GM12878 (cell line): ENCODE measurements around the gene NCL. TPM values are rescaled to one million over a fixed set of nuclear protein-coding genes. Genes with fewer than 3 reads are reported as not detected.

Experiments used
- ATAC-seq: fragments of 200-7000 bp; cut with Tn5 transposase; 3 replicates; pipeline ENCODE4 v1.9.1; 2020; ENCODE audit warnings: mild to moderate bottlenecking, moderate library complexity
- BruUV-seq: library from RNA; stranded (reverse); fragments of 400-500 nt; replicated peaks from 2 replicates; lab custom pipeline; 2021; lab: Mats Ljungman, UMichigan
- CTCF ChIA-PET: fragments of 300-600 bp; sonication (Branson Sonifier 250); formaldehyde crosslinking; extraction: SDS; loops from one replicate; lab custom pipeline; 2021; ENCODE audit warnings: inconsistent platforms; lab: Yijun Ruan, JAX
- POLR2A ChIA-PET: fragments of 350-600 bp; formaldehyde crosslinking; extraction: SDS; loops from one replicate; lab custom pipeline; 2021; ENCODE audit warnings: inconsistent platforms; lab: Charles Lee
- RAD21 ChIA-PET: fragments of 300-600 bp; sonication (Branson Sonifier 250); formaldehyde crosslinking; loops from one replicate; lab custom pipeline; 2023; ENCODE audit warnings: antibody characterized with exemption; ENCODE audit not compliant: unreplicated experiment; lab: Charles Lee
- SMC1A ChIA-PET: fragments of 300-600 bp; sonication (Branson Sonifier 250); formaldehyde crosslinking; loops from one replicate; lab custom pipeline; 2023; ENCODE audit not compliant: unreplicated experiment, uncharacterized antibody; lab: Charles Lee
- DNase-seq: peaks from one replicate; pipeline ENCODE4 v3.0.0-alpha.2; 2011; ENCODE audit warnings: low read depth, low spot score
- FAIRE-seq: peaks from 3 replicates; lab custom pipeline; 2011; peaks lifted over from hg19 to GRCh38; lab: Jason Lieb, UNC
- H2AFZ ChIP-seq: 2 replicates; pipeline ENCODE4 v1.6.0; 2011; ENCODE audit warnings: low read depth, low read length, control low read depth; ENCODE audit not compliant: control insufficient read depth
- H3K27ac ChIP-seq: 2 replicates; pipeline ENCODE4 v1.5.1; 2011; ENCODE audit warnings: control low read depth; ENCODE audit not compliant: control insufficient read depth, insufficient read depth
- H3K27me3 ChIP-seq, 2 experiments: replicated peaks in 1 of 2; 2 replicates each; pipeline versions ENCODE4 v1.6.0 to v1.6.1; 2011; ENCODE audit warnings: low read length in 1 of 2; ENCODE audit not compliant: control insufficient read depth in 2 of 2, insufficient read depth in 2 of 2
- H3K36me3 ChIP-seq, 2 experiments: 2 replicates each; pipeline ENCODE4 v1.5.1; 2011; ENCODE audit warnings: low read length in 1 of 2; ENCODE audit not compliant: control insufficient read depth in 2 of 2, insufficient read depth in 2 of 2
- H3K4me1 ChIP-seq: 2 replicates; pipeline ENCODE4 v1.6.1; 2011; ENCODE audit warnings: mild to moderate bottlenecking, low read length, moderate library complexity, mixed read lengths; ENCODE audit not compliant: control insufficient read depth, insufficient read depth
- H3K4me2 ChIP-seq: 2 replicates; pipeline ENCODE4 v1.6.0; 2011; ENCODE audit warnings: control low read depth; ENCODE audit not compliant: control insufficient read depth, insufficient read depth
- H3K4me3 ChIP-seq: fragments of 200-600 bp; sonication (generic); 2 replicates; pipeline ENCODE4 v1.5.1; 2016
- H3K79me2 ChIP-seq: 2 replicates; pipeline ENCODE4 v1.6.0; 2011; ENCODE audit warnings: low read length; ENCODE audit not compliant: control insufficient read depth, insufficient read depth
- H3K9ac ChIP-seq: 2 replicates; pipeline ENCODE4 v1.8.0; 2011; ENCODE audit warnings: low read length, control low read depth, mixed read lengths; ENCODE audit not compliant: control insufficient read depth, insufficient read depth
- H3K9me3 ChIP-seq: replicated peaks from 3 replicates; pipeline ENCODE4 v1.5.1; 2011; ENCODE audit warnings: mild to moderate bottlenecking, low read length; ENCODE audit not compliant: control insufficient read depth, insufficient read depth
- H4K20me1 ChIP-seq: 2 replicates; pipeline ENCODE4 v1.6.0; 2011; ENCODE audit not compliant: control insufficient read depth, insufficient read depth
- CEBPZ ChIP-seq: fragments of 150-350 bp; IDR thresholded peaks from 2 replicates; pipeline ENCODE4 v1.6.1; 2016; ENCODE audit warnings: low read depth, low read length
- CHD4 ChIP-seq: fragments of 200-600 bp; sonication (generic); IDR thresholded peaks from 2 replicates; pipeline ENCODE4 v1.6.1; 2016; ENCODE audit warnings: mild to moderate bottlenecking
- CREB1 ChIP-seq: IDR thresholded peaks from 2 replicates; pipeline ENCODE4 v1.6.1; 2012; ENCODE audit warnings: low read depth, mild to moderate bottlenecking, inconsistent platforms
- GATAD2B ChIP-seq: fragments of 450-650 bp; conservative IDR thresholded peaks from 2 replicates; pipeline ENCODE4 v1.6.1; 2017; ENCODE audit warnings: low read depth, mild to moderate bottlenecking, moderate library complexity
- HDAC6 ChIP-seq: fragments of 200-600 bp; sonication (generic); IDR thresholded peaks from one replicate; pipeline ENCODE4 v1.8.0; 2017; ENCODE audit warnings: antibody characterized with exemption; ENCODE audit not compliant: unreplicated experiment
- IKZF2 ChIP-seq, 2 experiments: fragments of 450-650 bp; IDR thresholded peaks; 2 replicates each; pipeline ENCODE4 v1.6.1; 2017; ENCODE audit warnings: mild to moderate bottlenecking in 2 of 2, moderate library complexity in 2 of 2
- JUND ChIP-seq: IDR thresholded peaks from 2 replicates; pipeline ENCODE4 v1.6.1; 2012; ENCODE audit warnings: low read depth, mild to moderate bottlenecking, low read length, improper control_type of control experiment, moderate library complexity
- MTA3 ChIP-seq: IDR thresholded peaks from 2 replicates; pipeline ENCODE4 v1.6.1; 2012; ENCODE audit warnings: low read length, inconsistent platforms, borderline replicate concordance
- NR2C1 ChIP-seq: fragments of 450-650 bp; IDR thresholded peaks from 2 replicates; pipeline ENCODE4 v1.6.1; 2017; ENCODE audit warnings: antibody characterized with exemption, mild to moderate bottlenecking, moderate library complexity
- POLR2A ChIP-seq: IDR thresholded peaks from 2 replicates; pipeline ENCODE4 v1.6.1; 2011; ENCODE audit warnings: low read depth, mild to moderate bottlenecking, low read length
- STAT3 ChIP-seq: IDR thresholded peaks from 2 replicates; pipeline ENCODE4 v1.6.1; 2011; ENCODE audit warnings: low read depth, low read length, improper control_type of control experiment
- WRNIP1 ChIP-seq: IDR thresholded peaks from 2 replicates; pipeline ENCODE4 v1.6.1; 2011; ENCODE audit warnings: low read depth, low read length, improper control_type of control experiment, borderline replicate concordance
- ZBTB33 ChIP-seq: fragments of 450-650 bp; IDR thresholded peaks from 2 replicates; pipeline ENCODE4 v1.6.1; 2017; ENCODE audit warnings: mild to moderate bottlenecking
- in situ Hi-C: fragments of 300-500 bp; cut with MboI; formaldehyde crosslinking; loops from 9 replicates; pipeline ENCODE4 v1.14.3; 2018; ENCODE audit warnings: mixed read lengths
- intact Hi-C: fragments of 100-400 bp; cut with micrococcal nuclease; formaldehyde crosslinking; loops from one replicate; pipeline ENCODE4 v1.14.2; 2022; ENCODE audit not compliant: unreplicated experiment
- polyA plus RNA-seq, 11 experiments: library from polyadenylated mRNA; depleted of rRNA in 4 of 11; unstranded in 6 of 11; stranded (reverse) in 5 of 11; fragments of >200 nt; fragmentation: Nextera tagmentation in 4 of 11; fragmentation: Illumina TruSeq in 1 of 11; extraction: Ambion mirVana in 4 of 11; extraction: Trizol in 1 of 11; gene quantifications; 1 replicate in 1 of 11; 2 replicates in 10 of 11; pipeline versions ENCODE4 v1.2.1 to v1.2.3, GENCODE V29; 2011 to 2016; ENCODE audit warnings: inconsistent platforms in 2 of 11, missing spikeins in 2 of 11, low read depth in 1 of 11
- total RNA-seq, 4 experiments: library from RNA; depleted of rRNA in 3 of 4; stranded (reverse); fragments of >200 nt in 3 of 4; fragmentation: Illumina TruSeq in 1 of 4; extraction: Trizol in 1 of 4; gene quantifications; 2 replicates each; pipeline versions ENCODE4 v1.2.1 to v1.2.3, GENCODE V29; 2013 to 2021
- TF ChIP-seq, protein P1 (sequence below): fragments of 450-650 bp; IDR thresholded peaks from 2 replicates; pipeline ENCODE4 v1.6.1; 2017; ENCODE audit warnings: antibody characterized with exemption, mild to moderate bottlenecking, moderate library complexity
- TF ChIP-seq, protein P2 (sequence below), 3 experiments: IDR thresholded peaks in 2 of 3; conservative IDR thresholded peaks in 1 of 3; 2 replicates each; pipeline ENCODE4 v1.5.1; 2011; ENCODE audit warnings: low read depth in 3 of 3, low read length in 3 of 3, mild to moderate bottlenecking in 3 of 3, control low read depth in 2 of 3, moderate library complexity in 2 of 3, inconsistent platforms in 1 of 3, mixed read lengths in 1 of 3; ENCODE audit not compliant: control insufficient read depth in 2 of 3, insufficient read depth in 1 of 3; ENCODE audit errors: extremely low read depth in 1 of 3

Gene NCL
- total and polyA plus RNA-seq, 10 of the 15 experiments (the other 5 are each of a cell fraction or from before 2014, with no cell fraction given): 123 to 1,207 (median 529) TPM

DNA sequence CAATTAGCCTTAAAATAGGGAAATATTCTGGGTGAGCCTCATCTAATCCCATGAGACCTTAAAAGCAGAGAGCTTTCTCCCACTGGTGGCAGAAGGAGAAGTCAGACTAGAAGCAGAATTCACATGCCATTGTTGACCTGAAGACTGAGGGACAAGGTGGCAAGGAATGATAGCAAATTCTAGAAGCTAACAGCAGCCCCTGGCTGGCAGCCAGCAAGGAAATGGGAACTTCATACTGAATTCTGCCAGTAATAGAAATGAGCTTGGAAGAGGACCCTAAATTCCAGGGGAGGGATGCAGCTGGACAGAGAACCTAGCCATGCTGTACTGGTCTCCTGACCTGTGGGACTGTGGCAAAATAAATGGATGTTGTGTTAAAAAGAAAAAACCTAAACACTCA, 49.3 kb downstream of the NCL start:
- Histone ChIP-seq H3K9me3 (peaks cover 5% of the 10 kb centered on the region; the same call in 2 of the 3 replicates), H2AFZ (no peak overlapping the region), H3K79me2 (no peaks in the 10 kb centered on the region), H3K27ac (no peak overlapping the region), H3K36me3 (no peaks in the 10 kb centered on the region), H3K4me1 (no peaks in the 10 kb centered on the region), H3K9ac (no peak overlapping the region), H3K27me3 (no peaks in the 10 kb centered on the region), H4K20me1 (no peaks in the 10 kb centered on the region; the same call in 1 of the 2 replicates), H3K4me2 (no peak overlapping the region), H3K4me3 (no peak overlapping the region)
- no TSS peak for BruUV-seq
- DNase-seq: no peak
- intact Hi-C loops: no loop called here
- no peak for ATAC-seq
- in situ Hi-C loops: no loop called here
- FAIRE-seq: no peak
- ChIA-PET POLR2A (interaction anchor here (0.6 to 0.8 kb wide), 2 partner anchors 55 to 144 kb away, joined by 3 to 4 read pairs; no protein-coding TSS in a partner anchor), CTCF (interaction anchor here (0.7 to 4.4 kb wide), 6 partner anchors 9 to 190 kb away, joined by 3 to 27 read pairs (median 4); no protein-coding TSS in a partner anchor), RAD21 (interaction anchor here (2.2 to 4.2 kb wide), 2 partner anchors 188 to 312 kb away, joined by 6 to 16 read pairs; no protein-coding TSS in a partner anchor), SMC1A (interaction anchor here (0.8 to 1.1 kb wide), 2 partner anchors 68 to 312 kb away, joined by 3 to 4 read pairs; no protein-coding TSS in a partner anchor)
- TF ChIP-seq MTA3 (no peak), JUND (no peak), NR2C1 (no peak), STAT3 (no peak), CEBPZ (no peak), GATAD2B (no peak), CREB1 (no peak), HDAC6 (no peak), CHD4 (no peak), POLR2A (no peak), WRNIP1 (no peak), IKZF2 (IDR thresholded peaks at IDR 0.05) (no peak), ZBTB33 (no peak)
- TF ChIP-seq, protein P1, sequence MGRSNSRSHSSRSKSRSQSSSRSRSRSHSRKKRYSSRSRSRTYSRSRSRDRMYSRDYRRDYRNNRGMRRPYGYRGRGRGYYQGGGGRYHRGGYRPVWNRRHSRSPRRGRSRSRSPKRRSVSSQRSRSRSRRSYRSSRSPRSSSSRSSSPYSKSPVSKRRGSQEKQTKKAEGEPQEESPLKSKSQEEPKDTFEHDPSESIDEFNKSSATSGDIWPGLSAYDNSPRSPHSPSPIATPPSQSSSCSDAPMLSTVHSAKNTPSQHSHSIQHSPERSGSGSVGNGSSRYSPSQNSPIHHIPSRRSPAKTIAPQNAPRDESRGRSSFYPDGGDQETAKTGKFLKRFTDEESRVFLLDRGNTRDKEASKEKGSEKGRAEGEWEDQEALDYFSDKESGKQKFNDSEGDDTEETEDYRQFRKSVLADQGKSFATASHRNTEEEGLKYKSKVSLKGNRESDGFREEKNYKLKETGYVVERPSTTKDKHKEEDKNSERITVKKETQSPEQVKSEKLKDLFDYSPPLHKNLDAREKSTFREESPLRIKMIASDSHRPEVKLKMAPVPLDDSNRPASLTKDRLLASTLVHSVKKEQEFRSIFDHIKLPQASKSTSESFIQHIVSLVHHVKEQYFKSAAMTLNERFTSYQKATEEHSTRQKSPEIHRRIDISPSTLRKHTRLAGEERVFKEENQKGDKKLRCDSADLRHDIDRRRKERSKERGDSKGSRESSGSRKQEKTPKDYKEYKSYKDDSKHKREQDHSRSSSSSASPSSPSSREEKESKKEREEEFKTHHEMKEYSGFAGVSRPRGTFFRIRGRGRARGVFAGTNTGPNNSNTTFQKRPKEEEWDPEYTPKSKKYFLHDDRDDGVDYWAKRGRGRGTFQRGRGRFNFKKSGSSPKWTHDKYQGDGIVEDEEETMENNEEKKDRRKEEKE: no peak
- TF ChIP-seq, protein P2, sequence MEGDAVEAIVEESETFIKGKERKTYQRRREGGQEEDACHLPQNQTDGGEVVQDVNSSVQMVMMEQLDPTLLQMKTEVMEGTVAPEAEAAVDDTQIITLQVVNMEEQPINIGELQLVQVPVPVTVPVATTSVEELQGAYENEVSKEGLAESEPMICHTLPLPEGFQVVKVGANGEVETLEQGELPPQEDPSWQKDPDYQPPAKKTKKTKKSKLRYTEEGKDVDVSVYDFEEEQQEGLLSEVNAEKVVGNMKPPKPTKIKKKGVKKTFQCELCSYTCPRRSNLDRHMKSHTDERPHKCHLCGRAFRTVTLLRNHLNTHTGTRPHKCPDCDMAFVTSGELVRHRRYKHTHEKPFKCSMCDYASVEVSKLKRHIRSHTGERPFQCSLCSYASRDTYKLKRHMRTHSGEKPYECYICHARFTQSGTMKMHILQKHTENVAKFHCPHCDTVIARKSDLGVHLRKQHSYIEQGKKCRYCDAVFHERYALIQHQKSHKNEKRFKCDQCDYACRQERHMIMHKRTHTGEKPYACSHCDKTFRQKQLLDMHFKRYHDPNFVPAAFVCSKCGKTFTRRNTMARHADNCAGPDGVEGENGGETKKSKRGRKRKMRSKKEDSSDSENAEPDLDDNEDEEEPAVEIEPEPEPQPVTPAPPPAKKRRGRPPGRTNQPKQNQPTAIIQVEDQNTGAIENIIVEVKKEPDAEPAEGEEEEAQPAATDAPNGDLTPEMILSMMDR (IDR thresholded peaks at IDR 0.05 in 2 of 3, conservative IDR thresholded peaks at IDR 0.05 in 1 of 3; ENCODE audit: control insufficient read depth in 2 of 3, extremely low read depth in 1 of 3, insufficient read depth in 1 of 3, low read depth in 3 of 3, low read length in 3 of 3): no peak
